ENCODE data around the gene TNFRSF6B. TPM values are rescaled to one million over a fixed set of nuclear protein-coding genes. Genes with fewer than 3 reads are reported as not detected.

Gene TNFRSF6B
- total and polyA plus RNA-seq, 2 of the 4 experiments (the other 2 are of a cell fraction): 1.3 to 11.0 TPM

- no peaks in the 10 kb centered on the region; the same call in 1 of the 2 replicates for H3K4me1 ChIP-seq (ENCODE audit: control insufficient read depth, insufficient read depth, low read length)
- TF ChIP-seq BHLHE40 (IDR thresholded peaks at IDR 0.05; ENCODE audit: low read depth, low read length): no peak
- no peak for TF ChIP-seq RCOR1 (IDR thresholded peaks at IDR 0.05; ENCODE audit: insufficient replicate concordance, low read length)
- TF ChIP-seq CTCF (conservative IDR thresholded peaks at IDR 0.05; ENCODE audit: low read depth, low read length): no peak
- no peak for TF ChIP-seq USF2 (IDR thresholded peaks at IDR 0.05; ENCODE audit: low read depth, low read length)
- TF ChIP-seq FOS (IDR thresholded peaks at IDR 0.05; ENCODE audit: low read depth, low read length): no peak
- no peak for TF ChIP-seq SMC3 (IDR thresholded peaks at IDR 0.05; ENCODE audit: low read depth, low read length)
- no peak for TF ChIP-seq CHD1 (IDR thresholded peaks at IDR 0.05; ENCODE audit: low read depth, low read length)
- no peak for TF ChIP-seq MXI1 (IDR thresholded peaks at IDR 0.05; ENCODE audit: borderline replicate concordance, low read depth, low read length)
- no peak for TF ChIP-seq MAZ (IDR thresholded peaks at IDR 0.05; ENCODE audit: borderline replicate concordance, low read depth, low read length)
- TF ChIP-seq RAD21 (IDR thresholded peaks at IDR 0.05; ENCODE audit: low read length): no peak
- TF ChIP-seq NFE2L2 (IDR thresholded peaks at IDR 0.05; ENCODE audit: low read depth, low read length): no peak
- no peak for TF ChIP-seq ELK1 (IDR thresholded peaks at IDR 0.05; ENCODE audit: borderline replicate concordance, low read depth, low read length)
- no peak for TF ChIP-seq CEBPB (IDR thresholded peaks at IDR 0.05; ENCODE audit: low read depth, low read length)
- no peak for TF ChIP-seq POLR2A (IDR thresholded peaks at IDR 0.05; ENCODE audit: low read depth, low read length)
- no peak for TF ChIP-seq MAFK (IDR thresholded peaks at IDR 0.05; ENCODE audit: low read depth, low read length)
- no peak for TF ChIP-seq RFX5 (IDR thresholded peaks at IDR 0.05; ENCODE audit: low read depth, low read length)
- no peak overlapping the region for H2BK20ac ChIP-seq (ENCODE audit: low read depth, low read length)
- H3K23ac ChIP-seq (ENCODE audit: low read depth, low read length): no peak overlapping the region
- no peak overlapping the region for H4K8ac ChIP-seq (ENCODE audit: low read depth in 2 of 2, low read length in 2 of 2)
- POLR2A ChIA-PET (ENCODE audit: unreplicated experiment): no interaction called here
- DNase-seq: no peak
- no peaks in the 10 kb centered on the region for H3K27me3 ChIP-seq (ENCODE audit: control insufficient read depth, insufficient read depth, low read length)
- H3K27ac ChIP-seq (ENCODE audit: insufficient read depth, low read length): no peak overlapping the region
- in situ Hi-C loops (cut with MboI; ENCODE audit: low sequenced_read_pairs): no loop called here
- dilution Hi-C loops (cut with HindIII; ENCODE audit: low sequenced_read_pairs, unreplicated experiment): no loop called here
- no peak overlapping the region for H3K4me2 ChIP-seq (ENCODE audit: low read depth, low read length)
- ATAC-seq (ENCODE audit: low read depth): no peak
- H3K36me3 ChIP-seq (ENCODE audit: control insufficient read depth, insufficient read depth, low read length): peaks cover 50% of the 10 kb centered on the region
- peaks cover 3 to 24% of the 10 kb centered on the region in 2 experiments; a peak in 3 of 4 replicates for H3K79me1 ChIP-seq (ENCODE audit: low read depth in 1 of 2, low read length in 2 of 2)
- no peaks in the 10 kb centered on the region for H3K9me1 ChIP-seq (ENCODE audit: insufficient read depth, low read length)
- no peak overlapping the region for H3K4me3 ChIP-seq (ENCODE audit: insufficient read depth, low read depth, low read length)
- no peak overlapping the region for H2AK5ac ChIP-seq (ENCODE audit: low read depth, low read length)
- no peak overlapping the region for H3K14ac ChIP-seq (replicated peaks; ENCODE audit: low read depth, low read length)
- no peak overlapping the region for H2BK120ac ChIP-seq (ENCODE audit: low read depth, low read length)
- H4K5ac ChIP-seq (ENCODE audit: low read depth, low read length): no peak overlapping the region
- CTCF ChIA-PET: no interaction called here
- intact Hi-C loops (cut with micrococcal nuclease): no loop called here
- H3K4ac ChIP-seq (ENCODE audit: low read depth, low read length): no peak overlapping the region
- no peak overlapping the region for H3K56ac ChIP-seq (ENCODE audit: extremely low read depth, insufficient read depth, low read length)
- H2AK9ac ChIP-seq (replicated peaks; ENCODE audit: low read depth, low read length, poor library complexity): no peak overlapping the region
- H2BK5ac ChIP-seq (ENCODE audit: low read depth, low read length, poor library complexity, severe bottlenecking): no peak overlapping the region
- no peak overlapping the region for H2BK15ac ChIP-seq (ENCODE audit: low read depth, low read length)
- 91% methylated on average over 8 of the region's 16 CpGs; no CpG with 5 or more reads in 1 of the 2 experiments for WGBS, 2 experiments (ENCODE audit: extremely low coverage in 2 of 2, insufficient read length in 1 of 2)
- no peak overlapping the region for H4K91ac ChIP-seq (ENCODE audit: insufficient read depth, low read depth, low read length)
- no peak overlapping the region for H3K9ac ChIP-seq (ENCODE audit: low read depth, low read length)
- BruUV-seq (replicated peaks): no TSS peak
- no peaks in the 10 kb centered on the region for H4K20me1 ChIP-seq (ENCODE audit: insufficient read depth, low read length)
- no peaks in the 10 kb centered on the region for H3K9me3 ChIP-seq (ENCODE audit: control insufficient read depth, insufficient read depth, low read length)
- no peak overlapping the region for H3K18ac ChIP-seq (ENCODE audit: low read depth, low read length)
- no peak overlapping the region for H2AFZ ChIP-seq (replicated peaks; ENCODE audit: low read length, poor library complexity)
These were observed 28.6 kb upstream of the TNFRSF6B start for GRCh38 chr20:63667858-63668257.
